KOPT-K1 (cell line): ENCODE measurements around the gene SMAP1.

Experiments used
- H3K27ac ChIP-seq: fragments of 200-600 bp; sonication (generic); 2 replicates; pipeline ENCODE4 v1.5.1; 2016; ENCODE audit warnings: antibody characterized with exemption, mild to moderate bottlenecking, low read depth, low read length; ENCODE audit not compliant: poor library complexity, severe bottlenecking
- H3K36me3 ChIP-seq: fragments of 200-600 bp; sonication (generic); 2 replicates; pipeline ENCODE4 v1.5.1; 2017; ENCODE audit warnings: antibody characterized with exemption, mild to moderate bottlenecking, low read length, moderate library complexity; ENCODE audit not compliant: insufficient read depth
- H3K9me3 ChIP-seq: fragments of 200-600 bp; sonication (generic); 2 replicates; pipeline ENCODE4 v1.5.1; 2017; ENCODE audit warnings: antibody characterized with exemption, low read length, mild to moderate bottlenecking; ENCODE audit not compliant: insufficient read depth, poor library complexity, severe bottlenecking

Gene SMAP1

DNA sequence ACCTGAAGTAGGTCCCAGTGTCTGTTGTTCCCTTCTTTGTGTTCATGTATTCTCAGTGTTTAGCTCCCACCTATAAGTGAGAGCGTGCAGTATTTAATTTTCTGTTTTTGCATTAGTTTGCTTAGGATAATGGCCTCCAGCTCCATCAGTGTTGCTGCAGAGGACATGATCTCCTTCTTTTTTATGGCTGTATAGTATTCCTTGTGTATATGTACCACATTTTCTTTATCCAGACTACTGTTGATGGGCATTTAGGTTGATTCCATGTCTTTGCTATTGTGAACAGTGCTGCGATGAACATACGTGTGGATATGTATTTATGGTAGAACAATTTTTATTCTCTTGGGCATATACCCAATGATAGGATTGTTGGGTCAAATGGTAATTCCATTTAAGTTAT lies 163.7 kb downstream of the SMAP1 start:
- Histone ChIP-seq H3K9me3 (no peaks in the 10 kb centered on the region), H3K27ac (no peak overlapping the region), H3K36me3 (no peaks in the 10 kb centered on the region)

DNA sequence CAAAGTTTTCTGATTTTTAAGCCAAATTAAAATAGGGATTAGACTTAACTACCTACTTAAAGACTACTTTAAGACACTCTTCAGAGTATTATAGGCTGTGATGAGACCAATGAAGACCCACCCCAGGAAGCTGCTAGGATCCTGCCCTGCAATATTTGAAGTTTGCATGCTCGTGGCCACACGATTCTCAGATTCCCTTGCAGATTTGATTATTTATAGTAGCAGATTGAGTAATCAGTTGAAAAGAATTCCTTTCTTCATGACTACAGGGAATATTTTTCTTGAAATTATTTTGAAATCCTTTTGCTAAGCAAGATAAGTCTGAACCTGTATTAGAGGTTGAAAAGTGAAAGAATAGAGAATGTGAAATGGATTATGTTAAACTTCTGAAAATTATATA lies 166.8 kb downstream of the SMAP1 start:
- Histone ChIP-seq H3K27ac (no peak overlapping the region), H3K36me3 (no peaks in the 10 kb centered on the region), H3K9me3 (no peaks in the 10 kb centered on the region)

DNA sequence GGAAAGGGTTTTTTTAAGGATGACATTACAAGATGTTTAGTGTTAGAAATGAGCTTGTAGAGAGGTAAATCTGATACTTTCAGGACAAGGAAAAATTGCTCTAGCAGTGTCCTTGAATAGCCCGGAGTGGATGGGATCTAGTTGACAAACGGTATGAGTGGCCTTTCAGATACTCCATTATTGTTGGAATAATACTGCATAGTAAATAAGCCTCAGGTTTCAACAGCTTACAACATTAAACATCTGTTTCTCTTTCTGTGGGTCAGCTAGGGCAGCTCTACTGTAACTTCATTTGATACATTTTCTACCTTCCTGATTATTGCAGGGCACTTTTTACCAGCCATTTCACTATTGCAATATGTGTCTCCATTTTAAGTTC lies 171.2 kb downstream of the SMAP1 start:
- no peaks in the 10 kb centered on the region for H3K9me3 ChIP-seq
- H3K27ac ChIP-seq, result no peak overlapping the region
- H3K36me3 ChIP-seq, result no peaks in the 10 kb centered on the region

DNA sequence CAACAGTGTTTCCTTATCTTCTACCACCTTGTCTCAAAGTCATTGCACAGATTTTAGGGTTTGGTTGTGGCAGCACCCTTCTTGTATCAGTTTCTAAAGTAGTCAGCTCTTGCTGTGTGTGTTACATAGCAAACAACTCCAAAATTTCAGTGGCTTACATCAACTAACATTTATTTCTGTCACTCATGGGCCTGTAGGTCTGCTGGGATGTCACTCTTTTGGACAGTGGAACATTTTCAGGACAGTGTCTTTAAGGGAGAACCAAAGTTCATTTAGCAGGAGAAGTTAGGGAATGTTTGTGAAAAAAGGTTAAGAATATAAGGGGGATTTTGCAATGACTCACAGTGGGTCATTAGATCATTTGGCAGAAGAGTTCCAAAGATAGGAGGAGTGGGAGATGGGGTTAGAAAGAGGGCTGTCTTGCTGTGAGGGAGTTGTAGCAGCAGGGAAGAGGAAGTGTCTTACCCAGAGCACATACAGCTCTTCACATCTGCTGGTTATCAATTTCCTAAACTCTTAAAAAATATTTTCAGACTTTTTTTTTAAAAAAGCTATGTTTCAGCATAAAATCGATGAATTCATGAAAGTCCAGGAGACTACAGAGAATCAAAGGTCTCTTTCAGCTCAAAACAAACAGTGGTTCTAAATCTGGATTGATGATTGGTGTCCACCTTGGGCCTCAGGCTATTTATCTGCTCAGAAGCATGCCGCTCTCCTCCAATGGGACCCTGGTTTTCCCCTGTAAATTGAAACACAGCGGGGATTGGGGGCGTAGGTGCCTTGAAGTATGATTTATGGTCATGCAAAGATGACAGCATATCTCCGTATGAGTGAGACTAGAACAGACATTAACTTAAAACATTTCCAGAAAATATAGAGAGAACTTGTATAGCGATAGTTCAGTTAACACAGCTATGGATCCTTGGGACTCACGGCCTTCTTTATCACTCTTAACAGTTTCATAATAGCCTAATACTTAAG lies 171.9 kb downstream of the SMAP1 start:
- Histone ChIP-seq H3K36me3 (no peaks in the 10 kb centered on the region), H3K27ac (no peak overlapping the region)

DNA sequence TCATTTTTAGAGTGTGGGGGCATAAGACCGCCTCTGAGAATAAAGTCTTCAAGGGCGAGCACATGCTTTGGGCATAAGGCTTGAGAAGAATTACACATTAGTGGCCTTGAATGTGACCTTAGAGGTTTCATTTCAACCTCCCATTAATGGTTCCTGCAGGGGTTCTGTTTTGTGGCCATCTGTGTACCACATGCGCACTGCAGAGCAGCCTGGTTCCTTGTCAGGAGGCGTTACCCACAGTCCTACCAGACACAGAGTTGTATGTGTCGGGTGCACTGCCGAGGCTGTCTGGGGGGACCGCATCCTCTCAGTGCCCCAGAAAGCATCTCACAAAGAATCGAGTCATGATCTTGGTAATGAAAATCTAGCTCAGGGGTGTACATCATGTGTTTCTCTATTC lies 173.4 kb downstream of the SMAP1 start:
- Histone ChIP-seq H3K9me3 (no peaks in the 10 kb centered on the region), H3K36me3 (0 out of 2 replicates have a peak, but pooled peaks cover under 1% of the 10 kb centered on the region), H3K27ac (no peak overlapping the region)

More for the DNA sequence above, 171.9 kb downstream of the SMAP1 start:
- H3K9me3 ChIP-seq, result no peaks in the 10 kb centered on the region

DNA sequence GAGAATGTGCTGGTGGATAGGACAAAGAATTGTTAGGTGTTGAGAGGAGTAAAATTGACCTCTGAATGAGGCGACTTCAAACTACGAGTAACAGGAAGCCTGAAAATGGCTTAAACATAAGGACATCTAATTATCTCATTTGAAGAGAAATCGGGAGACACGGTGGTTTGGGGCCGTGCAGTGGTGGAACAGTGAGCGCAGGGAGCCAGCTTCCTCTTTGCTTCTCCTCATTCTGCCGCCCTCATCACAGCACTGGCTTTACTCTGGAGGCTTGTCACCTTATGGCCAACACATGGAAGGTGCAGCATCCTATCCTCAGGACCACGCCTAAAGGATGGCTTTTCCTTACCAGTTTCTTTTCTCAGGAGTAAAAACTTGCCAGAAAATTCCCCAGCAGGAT lies 174.9 kb downstream of the SMAP1 start:
- Histone ChIP-seq H3K27ac (no peak overlapping the region), H3K36me3 (0 out of 2 replicates have a peak, but pooled peaks cover 6% of the 10 kb centered on the region), H3K9me3 (no peaks in the 10 kb centered on the region)

DNA sequence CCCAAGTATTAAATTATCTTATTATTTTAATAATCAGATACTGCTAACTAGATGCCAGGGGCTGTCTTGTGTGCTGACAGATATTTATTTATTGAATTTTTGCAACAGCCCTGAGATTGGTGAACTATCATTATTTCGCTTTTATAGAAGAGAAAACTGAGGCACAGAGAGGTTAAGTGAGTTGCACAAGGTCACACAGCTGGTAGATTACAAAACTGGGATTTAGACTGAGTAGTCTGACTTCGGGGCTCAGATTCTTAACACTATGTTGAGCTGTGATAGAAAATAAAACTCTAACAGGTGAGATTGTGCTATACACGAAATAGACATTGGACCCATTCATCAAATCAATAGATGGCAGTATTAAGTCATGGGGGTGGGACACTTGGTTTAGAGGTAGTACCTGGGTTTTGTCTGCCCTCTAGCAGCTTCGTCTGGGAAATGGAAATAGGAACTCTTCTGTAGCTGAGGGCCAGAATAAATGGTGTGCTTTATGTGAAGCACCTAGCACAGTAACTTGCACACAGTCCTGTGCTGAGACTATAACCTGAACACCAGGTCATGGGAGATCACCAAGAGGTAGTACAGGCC lies 175.7 kb downstream of the SMAP1 start:
- 0 out of 2 replicates have a peak, but pooled peaks cover 6% of the 10 kb centered on the region for H3K36me3 ChIP-seq
- no peak overlapping the region for H3K27ac ChIP-seq
- no peaks in the 10 kb centered on the region for H3K9me3 ChIP-seq

DNA sequence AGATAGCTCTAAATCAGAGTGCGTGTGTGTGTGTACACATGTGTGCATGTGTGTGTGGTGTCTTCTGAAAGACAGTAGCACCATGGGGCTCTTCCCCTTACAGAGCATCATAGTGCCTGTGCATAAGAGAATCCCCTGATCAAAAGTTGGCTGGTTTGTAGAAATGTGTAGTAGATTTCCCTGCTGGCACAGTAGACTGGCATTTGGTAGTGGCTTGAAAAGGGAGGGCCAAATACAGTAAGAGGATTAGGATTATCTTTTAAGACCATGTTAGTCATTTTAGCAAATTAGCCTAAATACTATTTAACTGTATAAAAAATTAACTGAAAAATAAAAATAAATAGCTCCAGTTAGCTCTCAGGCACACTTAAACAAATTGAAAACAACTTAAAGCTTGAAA lies 176.6 kb downstream of the SMAP1 start:
- no peak overlapping the region for H3K27ac ChIP-seq
- H3K36me3 ChIP-seq, result 0 out of 2 replicates have a peak, but pooled peaks cover 6% of the 10 kb centered on the region
- no peaks in the 10 kb centered on the region for H3K9me3 ChIP-seq

DNA sequence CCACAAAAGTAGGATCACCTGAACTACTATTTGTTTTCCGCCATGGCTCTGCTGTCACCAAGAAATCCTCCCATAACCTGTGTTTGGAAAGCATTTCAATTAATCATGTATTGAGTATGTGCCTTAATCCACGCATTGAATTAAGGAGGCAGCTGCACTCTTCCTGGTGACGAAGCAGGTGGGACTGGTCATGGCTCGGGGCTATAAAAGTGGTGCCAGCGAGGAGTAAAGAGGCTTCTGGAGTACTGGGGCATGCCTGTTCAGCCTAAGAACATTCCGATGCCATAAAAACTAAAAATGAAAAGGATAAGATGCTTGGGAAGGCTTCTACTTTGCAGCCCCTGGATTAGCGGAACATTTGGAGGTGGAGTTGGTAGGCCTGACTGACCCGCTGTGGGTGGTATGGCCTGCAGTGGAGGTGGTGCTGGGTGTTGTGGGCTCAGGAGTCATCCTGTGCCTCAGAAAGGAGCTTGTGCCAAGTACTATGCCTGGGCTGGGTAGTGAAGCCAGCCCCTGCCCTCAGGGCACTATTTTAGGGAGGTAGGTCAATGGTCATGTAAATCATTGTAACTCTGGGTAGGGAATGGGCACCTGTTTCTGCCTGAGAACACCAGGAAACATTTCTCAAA lies 178.6 kb downstream of the SMAP1 start:
- H3K27ac ChIP-seq, result no peak overlapping the region
- H3K9me3 ChIP-seq, result no peaks in the 10 kb centered on the region
- 0 out of 2 replicates have a peak, but pooled peaks cover 6% of the 10 kb centered on the region for H3K36me3 ChIP-seq

DNA sequence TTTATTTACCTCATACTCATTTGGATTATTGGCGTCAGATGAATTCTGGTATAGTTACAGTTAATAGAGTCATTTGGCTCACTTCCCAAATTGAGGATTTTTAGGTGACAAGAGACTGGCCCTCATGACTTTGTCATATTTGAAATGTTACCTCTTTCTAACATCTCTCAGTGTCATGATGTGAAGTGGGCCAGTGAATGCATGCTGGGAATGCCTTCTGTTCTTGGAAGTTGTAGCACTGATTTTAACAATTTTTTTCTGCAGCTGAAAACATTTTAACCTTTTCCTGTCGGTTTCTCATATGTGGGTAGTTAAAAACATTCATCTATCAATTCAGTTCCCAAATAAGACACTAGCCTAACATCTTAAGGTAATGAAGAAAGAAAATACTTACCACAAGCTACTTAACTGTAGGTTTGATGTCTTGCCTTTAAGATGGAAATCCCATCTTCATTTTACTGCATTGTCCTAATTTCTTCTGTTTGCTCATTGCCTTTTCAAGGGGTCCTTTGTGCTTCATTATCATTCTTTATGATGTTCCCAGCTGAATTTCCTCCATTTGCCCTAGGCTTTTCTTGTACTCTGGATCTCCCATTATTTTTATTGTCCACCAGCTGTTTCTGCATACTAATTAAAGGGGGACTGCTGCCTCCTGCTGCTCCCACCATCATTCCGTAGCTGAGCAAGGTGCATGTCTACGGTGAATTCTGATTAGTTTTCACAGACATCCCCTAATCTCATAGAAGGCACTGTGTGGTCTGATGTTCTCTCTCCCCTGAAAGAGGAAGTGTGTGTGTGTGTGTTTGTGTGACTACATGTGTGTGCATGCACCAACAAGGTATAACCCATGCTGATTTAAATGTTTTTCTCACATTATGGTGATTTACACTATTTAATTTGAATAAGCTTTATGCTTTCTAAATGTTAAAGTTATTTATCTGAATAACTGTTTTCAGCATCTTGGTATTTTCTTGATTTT lies 179.7 kb downstream of the SMAP1 start:
- no peaks in the 10 kb centered on the region for H3K9me3 ChIP-seq
- H3K27ac ChIP-seq, result no peak overlapping the region
- H3K36me3 ChIP-seq, result 0 out of 2 replicates have a peak, but pooled peaks cover 6% of the 10 kb centered on the region

DNA sequence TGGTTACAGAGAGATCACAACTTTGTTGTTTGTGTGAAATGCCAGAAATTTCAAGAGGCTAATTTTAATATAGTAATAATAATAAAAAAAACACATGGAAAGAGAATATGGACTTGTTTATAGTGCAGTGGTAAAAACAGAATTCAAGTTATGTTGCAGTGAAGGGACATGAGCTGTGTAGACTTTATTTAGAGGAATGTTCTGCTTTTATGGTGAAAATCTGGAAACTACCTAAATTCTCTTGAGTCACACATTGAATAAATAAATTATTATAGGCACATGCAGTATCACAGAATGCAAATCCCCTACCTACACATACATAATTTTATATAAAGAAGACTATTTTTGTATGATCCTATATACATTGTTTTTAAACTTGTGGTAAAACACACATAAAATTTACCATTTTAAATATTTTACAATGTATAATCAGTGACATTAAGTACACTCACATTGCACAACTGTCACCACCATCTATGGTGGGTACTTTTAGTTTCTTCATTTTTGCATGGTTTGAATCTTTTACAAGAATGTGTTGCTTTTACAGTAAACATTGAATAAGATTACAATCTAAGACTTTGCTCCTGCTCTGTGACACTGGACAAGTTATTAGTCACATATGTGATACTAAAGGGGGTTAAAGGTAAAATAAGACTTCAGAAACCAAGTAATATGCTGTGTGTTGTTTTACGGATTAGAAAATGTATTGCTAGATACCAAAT lies 181.8 kb downstream of the SMAP1 start:
- H3K27ac ChIP-seq, result no peak overlapping the region
- H3K36me3 ChIP-seq, result 0 out of 2 replicates have a peak, but pooled peaks cover 6% of the 10 kb centered on the region
- no peaks in the 10 kb centered on the region for H3K9me3 ChIP-seq

DNA sequence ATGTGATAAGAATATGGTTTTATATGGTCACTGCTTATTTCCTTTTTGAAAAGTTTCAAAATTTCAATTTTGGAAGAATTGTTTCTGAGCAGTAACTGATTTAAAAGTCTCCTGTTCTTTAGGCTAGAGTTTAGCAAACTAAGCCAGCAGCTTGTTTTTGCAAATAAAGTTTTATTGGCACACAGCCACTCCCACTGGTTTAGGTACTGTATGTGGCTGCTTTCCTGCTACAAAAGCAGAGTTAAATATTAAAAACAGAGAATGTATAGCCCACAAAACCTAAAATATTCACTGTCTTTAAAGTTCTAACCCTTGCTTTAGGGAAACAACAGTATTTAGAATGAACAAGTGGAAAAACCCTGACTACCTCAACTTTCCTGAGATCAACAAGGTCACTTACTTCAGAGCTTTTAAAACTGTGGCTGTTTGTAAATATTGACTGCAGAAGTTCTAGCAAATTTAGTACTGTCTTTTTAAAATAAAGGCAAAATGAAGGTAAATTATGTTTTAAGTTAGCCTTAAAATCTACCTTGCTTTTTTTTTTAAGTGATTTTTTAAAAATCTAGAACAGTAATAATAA lies 185.1 kb downstream of the SMAP1 start:
- H3K36me3 ChIP-seq, result 0 out of 2 replicates have a peak, but pooled peaks cover 7% of the 10 kb centered on the region

DNA sequence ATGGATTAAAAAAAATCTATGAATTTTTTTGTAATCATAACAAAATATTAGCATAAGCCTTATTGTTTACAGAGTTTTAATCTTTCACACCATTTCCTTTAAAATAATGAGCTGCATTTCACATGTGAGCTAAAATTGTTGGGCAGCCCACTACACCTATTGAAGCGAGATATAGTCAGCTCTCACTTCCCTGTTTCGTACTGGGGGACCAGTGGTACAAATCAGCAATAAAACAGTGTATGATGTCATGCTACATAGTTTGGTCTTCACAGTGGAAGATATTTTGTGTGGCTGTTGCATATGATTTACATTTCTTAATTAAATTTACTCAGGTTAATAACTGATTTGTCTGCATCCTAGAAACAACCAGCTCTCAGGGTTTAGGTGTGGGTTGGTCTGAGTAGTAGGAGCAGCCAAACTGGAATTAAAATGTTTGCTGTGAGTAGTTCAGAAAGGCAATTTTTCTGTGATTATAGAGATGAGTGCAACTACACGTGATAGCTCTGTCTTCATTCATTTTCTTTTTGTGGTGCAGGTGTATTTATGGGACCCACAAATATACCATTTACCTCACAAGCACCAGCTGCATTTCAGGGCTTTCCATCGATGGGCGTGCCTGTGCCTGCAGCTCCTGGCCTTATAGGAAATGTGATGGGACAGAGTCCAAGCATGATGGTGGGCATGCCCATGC lies 189.8 kb downstream of the SMAP1 start:
- H3K36me3 ChIP-seq, result peaks cover 28% of the 10 kb centered on the region; the same call in 1 of the 2 replicates

More for the DNA sequence above, 185.1 kb downstream of the SMAP1 start:
- no peak overlapping the region for H3K27ac ChIP-seq
- no peaks in the 10 kb centered on the region for H3K9me3 ChIP-seq

More for the DNA sequence above, 189.8 kb downstream of the SMAP1 start:
- Histone ChIP-seq H3K27ac (no peak overlapping the region), H3K9me3 (no peaks in the 10 kb centered on the region)
